ENCODE data around the gene DMAC2L.

The DMAC2L gene

DNA sequence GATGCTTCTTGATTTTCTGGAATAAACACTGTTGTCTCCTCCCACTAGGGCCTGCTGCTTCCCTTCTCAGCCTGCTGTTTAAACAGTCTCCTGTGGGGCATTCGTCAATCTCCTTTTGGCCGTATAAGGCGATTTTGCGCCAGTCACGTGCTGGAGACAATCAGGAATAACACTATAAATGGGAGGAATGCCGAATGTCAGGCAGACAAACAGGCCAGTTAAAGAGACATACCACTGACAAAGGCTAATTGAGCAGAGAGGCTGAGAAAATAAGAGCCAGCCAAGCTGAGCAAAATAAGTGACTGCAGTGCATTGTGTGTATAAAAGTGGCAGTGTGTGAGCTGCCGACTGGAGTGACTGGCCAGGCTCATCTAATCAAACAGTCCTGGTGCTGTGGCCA, 23.3 kb downstream of the DMAC2L start:
- Histone ChIP-seq H3K27ac (ENCODE audit: low read length) (peak overlapping the region; percentile 75), H3K4me2 (ENCODE audit: insufficient read depth, low read length) (peak overlapping the region; percentile 57), H2AFZ (ENCODE audit: low read depth, low read length) (no peak overlapping the region; the same call in 1 of the 2 replicates)

GRCh38 chr14:50335989-50336824, 24.1 kb downstream of the DMAC2L start:
- ATAC-seq (ENCODE audit: insufficient read depth, low read depth) (peak; percentile 93), DNase-seq (peak; percentile 68)
- Histone ChIP-seq H3K4me2 (ENCODE audit: insufficient read depth, low read length) (peak overlapping the region; percentile 57), H3K4me3 (ENCODE audit: low read depth in 1 of 2, low read length in 2 of 2) (peak overlapping the region in 1 of 2 experiments; percentile 26; a peak in 2 of 4 replicates), H3K4me1 (ENCODE audit: insufficient read depth, low read length) (peaks cover 26% of the 10 kb centered on the region), H3K79me2 (ENCODE audit: insufficient read depth, low read length) (no peaks in the 10 kb centered on the region), H2AFZ (ENCODE audit: low read depth, low read length) (peak overlapping the region; percentile 30), H3K27ac (ENCODE audit: low read length) (peak overlapping the region; percentile 75), H4K20me1 (ENCODE audit: insufficient read depth, low read length) (no peaks in the 10 kb centered on the region), H3K36me3 (ENCODE audit: insufficient read depth, low read length) (peaks cover 19% of the 10 kb centered on the region), H3K27me3 (ENCODE audit: insufficient read depth, low read length, poor library complexity) (no peaks in the 10 kb centered on the region), H3K9ac (ENCODE audit: low read depth, low read length) (peak overlapping the region; percentile 37), H3K9me3 (ENCODE audit: insufficient read depth, low read length, severe bottlenecking) (no peaks in the 10 kb centered on the region)
- no peak for TF ChIP-seq CTCF (IDR thresholded peaks at IDR 0.05; ENCODE audit: borderline replicate concordance, extremely low read depth, low read length, poor library complexity, severe bottlenecking)
- no peak for TF ChIP-seq EZH2 (IDR thresholded peaks at IDR 0.05; ENCODE audit: borderline replicate concordance, low read depth, low read length, severe bottlenecking)

More for the DNA sequence above, 23.3 kb downstream of the DMAC2L start:
- no peak for DNase-seq
- H4K20me1 ChIP-seq (ENCODE audit: insufficient read depth, low read length) = no peaks in the 10 kb centered on the region
- peaks cover 22% of the 10 kb centered on the region for H3K36me3 ChIP-seq (ENCODE audit: insufficient read depth, low read length)
- peaks cover 26% of the 10 kb centered on the region for H3K4me1 ChIP-seq (ENCODE audit: insufficient read depth, low read length)
- TF ChIP-seq EZH2 (IDR thresholded peaks at IDR 0.05; ENCODE audit: borderline replicate concordance, low read depth, low read length, severe bottlenecking) (no peak), CTCF (IDR thresholded peaks at IDR 0.05; ENCODE audit: borderline replicate concordance, extremely low read depth, low read length, poor library complexity, severe bottlenecking) (no peak)
- ATAC-seq (ENCODE audit: insufficient read depth, low read depth) = peak; percentile 3; the same call in 1 of the 3 replicates
- no peaks in the 10 kb centered on the region for H3K27me3 ChIP-seq (ENCODE audit: insufficient read depth, low read length, poor library complexity)
- no peaks in the 10 kb centered on the region for H3K79me2 ChIP-seq (ENCODE audit: insufficient read depth, low read length)
- peak overlapping the region; percentile 37 for H3K9ac ChIP-seq (ENCODE audit: low read depth, low read length)
- no peaks in the 10 kb centered on the region for H3K9me3 ChIP-seq (ENCODE audit: insufficient read depth, low read length, severe bottlenecking)
- H3K4me3 ChIP-seq (ENCODE audit: low read depth in 1 of 2, low read length in 2 of 2) = peak overlapping the region in 1 of 2 experiments; percentile 26; a peak in 1 of 4 replicates

DNA sequence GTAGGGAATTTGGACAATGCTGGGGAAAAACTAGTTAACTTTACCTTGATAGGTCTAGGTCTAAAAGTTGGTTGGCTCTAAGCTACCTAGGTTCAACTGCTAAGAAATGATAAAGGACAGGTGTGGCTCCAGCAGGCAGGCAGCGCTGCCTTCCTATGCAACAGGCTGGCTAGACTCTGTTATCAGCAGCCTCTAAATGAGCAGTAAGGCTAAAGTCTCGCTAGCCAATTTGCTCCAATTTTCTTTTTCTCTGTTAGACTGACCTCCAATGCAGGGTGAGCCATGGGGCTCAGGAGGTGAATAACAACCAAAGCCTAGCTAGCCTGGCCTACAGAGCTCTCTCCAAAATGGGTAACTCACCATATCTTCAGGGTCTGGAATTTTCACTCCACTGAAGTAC, 26.5 kb downstream of the DMAC2L start:
- TF ChIP-seq CTCF (IDR thresholded peaks at IDR 0.05; ENCODE audit: borderline replicate concordance, extremely low read depth, low read length, poor library complexity, severe bottlenecking) (no peak), EZH2 (IDR thresholded peaks at IDR 0.05; ENCODE audit: borderline replicate concordance, low read depth, low read length, severe bottlenecking) (no peak)
- DNase-seq = no peak
- no peak for ATAC-seq (ENCODE audit: insufficient read depth, low read depth)
- Histone ChIP-seq H3K4me1 (ENCODE audit: insufficient read depth, low read length) (peaks cover 26% of the 10 kb centered on the region), H4K20me1 (ENCODE audit: insufficient read depth, low read length) (no peaks in the 10 kb centered on the region), H3K4me3 (ENCODE audit: low read depth in 1 of 2, low read length in 2 of 2) (no peak overlapping the region), H2AFZ (ENCODE audit: low read depth, low read length) (no peak overlapping the region), H3K9ac (ENCODE audit: low read depth, low read length) (no peak overlapping the region), H3K27me3 (ENCODE audit: insufficient read depth, low read length, poor library complexity) (no peaks in the 10 kb centered on the region), H3K27ac (ENCODE audit: low read length) (no peak overlapping the region), H3K9me3 (ENCODE audit: insufficient read depth, low read length, severe bottlenecking) (no peaks in the 10 kb centered on the region), H3K4me2 (ENCODE audit: insufficient read depth, low read length) (no peak overlapping the region), H3K79me2 (ENCODE audit: insufficient read depth, low read length) (no peaks in the 10 kb centered on the region), H3K36me3 (ENCODE audit: insufficient read depth, low read length) (peaks cover 3% of the 10 kb centered on the region; the same call in 1 of the 2 replicates)

All from DND-41 (cell line).